Thyroid gland (tissue), 4 donors: ENCODE data around the gene SETD1A.

ENCODE experiments used
- CTCF ChIP-seq, 6 experiments: fragments of 200-600 bp in 3 of 6; fragments of 450-650 bp in 3 of 6; sonication (generic) in 3 of 6; IDR thresholded peaks; one replicate each; pipeline ENCODE4 v1.5.1; 2016 to 2019; ENCODE audit warnings: antibody characterized with exemption in 6 of 6, mild to moderate bottlenecking in 2 of 6, inconsistent platforms in 1 of 6, moderate library complexity in 1 of 6
- POLR2A ChIP-seq, 2 donors: fragments of 450-650 bp; IDR thresholded peaks; one replicate each; pipeline ENCODE4 v1.6.1; 2017; ENCODE audit warnings: antibody characterized with exemption in 2 of 2, mild to moderate bottlenecking in 2 of 2, moderate library complexity in 1 of 2

DNA sequence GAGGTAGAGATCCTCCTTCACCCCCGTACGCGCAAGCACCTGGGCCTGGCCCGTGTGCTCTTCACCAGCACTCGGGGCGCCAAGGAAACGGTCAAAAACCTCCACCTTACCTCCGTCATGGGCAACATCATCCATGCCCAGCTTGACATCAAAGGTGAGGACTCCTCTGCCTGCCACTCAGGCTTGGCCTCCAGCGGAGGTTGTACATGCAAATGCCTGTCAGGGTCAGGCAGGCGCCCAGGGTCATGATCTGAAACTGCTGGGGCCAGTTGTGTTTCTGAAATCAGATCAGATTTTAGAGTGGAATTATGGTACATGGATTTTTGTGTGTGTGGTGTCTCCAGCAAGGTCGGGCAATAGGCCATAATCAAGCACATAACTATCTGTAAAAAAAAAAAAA is 3.8 kb downstream of the SETD1A start:
- TF ChIP-seq CTCF (IDR thresholded peaks at IDR 0.05): no peak
- no peak for TF ChIP-seq POLR2A (IDR thresholded peaks at IDR 0.05)
